Tongue (tissue), 2 donors: ENCODE measurements around the gene SLC6A15. TPM values are rescaled to one million over a fixed set of nuclear protein-coding genes. Genes with fewer than 3 reads are reported as not detected.

Experiments used
- small RNA-seq: library from RNA; depleted of rRNA; stranded (forward); fragments of <200 nt; gene quantifications from one replicate; pipeline ENCODE3, GENCODE V24; 2014; ENCODE audit warnings: low replicate concordance
- total RNA-seq: library from RNA; depleted of rRNA; stranded (reverse); fragments of >200 nt; gene quantifications from one replicate; pipeline ENCODE4 v1.2.3, GENCODE V29; 2014

The SLC6A15 gene
- total RNA-seq, 1 donor from 2014 or later = 7.9 TPM

Small RNA genes lying within 50 kb of the gene (small RNA-seq; reads per million reads assigned to genes)
- not detected for gene AC128657.1

Other genes with a start within 250 kb of the SLC6A15 start
- not detected for gene TSPAN19, start 123.5 kb upstream of the SLC6A15 start, total RNA-seq
- gene LRRIQ1, start 123.6 kb upstream of the SLC6A15 start, total RNA-seq = 1.1 TPM